Gastrocnemius medialis (tissue), 4 donors: ENCODE results near the gene C20orf141. TPM values are rescaled to one million over a fixed set of nuclear protein-coding genes. Genes with fewer than 3 reads are reported as not detected.

ENCODE experiments used
- ATAC-seq, 2 donors: fragments of 150-250 bp; one replicate each; pipeline ENCODE4 v1.9.1; 2016
- DNase-seq, 2 donors: peaks; one replicate each; pipeline ENCODE4 v3.0.0-alpha.2; 2019
- H3K27ac ChIP-seq, 4 donors: fragments of 200-600 bp; sonication (generic); 1 replicate in 1 of 4; 2 replicates in 3 of 4; pipeline ENCODE4 v1.5.1; 2016 to 2018; ENCODE audit warnings: mild to moderate bottlenecking in 2 of 4, moderate library complexity in 1 of 4
- H3K27me3 ChIP-seq, 3 donors: fragments of 200-600 bp; sonication (generic) in 2 of 3; 1 replicate in 1 of 3; 2 replicates in 2 of 3; pipeline versions ENCODE4 v1.5.1 to v1.6.0; 2016 to 2019; ENCODE audit warnings: mild to moderate bottlenecking in 1 of 3, moderate library complexity in 1 of 3
- H3K36me3 ChIP-seq, 2 donors: fragments of 200-600 bp; sonication (generic) in 1 of 2; one replicate each; pipeline ENCODE4 v1.5.1; 2017 to 2018
- H3K4me1 ChIP-seq, 2 donors: fragments of 200-600 bp; sonication (generic) in 1 of 2; one replicate each; pipeline ENCODE4 v1.5.1; 2016 to 2017; ENCODE audit warnings: mild to moderate bottlenecking in 2 of 2
- H3K4me3 ChIP-seq, 4 donors: fragments of 200-600 bp; sonication (generic) in 3 of 4; 1 replicate in 1 of 4; 2 replicates in 3 of 4; pipeline ENCODE4 v1.5.1; 2016 to 2019; ENCODE audit warnings: mild to moderate bottlenecking in 2 of 4
- H3K9me3 ChIP-seq, 3 donors: fragments of 200-600 bp; sonication (generic) in 2 of 3; 1 replicate in 1 of 3; 2 replicates in 2 of 3; pipeline ENCODE4 v1.5.1; 2016 to 2019
- POLR2A ChIP-seq, 2 donors: fragments of 450-650 bp; IDR thresholded peaks; one replicate each; pipeline ENCODE4 v1.6.1; 2017; ENCODE audit warnings: antibody characterized with exemption in 2 of 2, mild to moderate bottlenecking in 2 of 2, moderate library complexity in 2 of 2
- in situ Hi-C, 4 donors: fragments of 200-750 bp; cut with MboI; loops; one replicate each; pipeline versions ENCODE4 v1.15.0 to v1.8.0; 2017; ENCODE audit warnings: low sequenced_read_pairs in 4 of 4
- intact Hi-C: fragments of 100-400 bp; cut with DNase I; formaldehyde crosslinking; loops from one replicate; pipeline ENCODE4 v1.15.1; 2023; ENCODE audit warnings: low total_unique reads
- total RNA-seq, 4 donors: library from RNA; depleted of rRNA; stranded (reverse); fragments of >200 nt; gene quantifications; one replicate each; pipeline versions ENCODE4 v1.1.0 to v1.2.3, GENCODE V29; 2016
- TF ChIP-seq, protein P1 (sequence below), 5 experiments: fragments of 450-650 bp in 3 of 5; fragments of 200-600 bp in 2 of 5; sonication (generic) in 2 of 5; IDR thresholded peaks in 4 of 5; conservative IDR thresholded peaks in 1 of 5; 1 replicate in 4 of 5; 2 replicates in 1 of 5; pipeline ENCODE4 v1.5.1; 2016 to 2019; ENCODE audit warnings: antibody characterized with exemption in 5 of 5, mild to moderate bottlenecking in 3 of 5, moderate library complexity in 3 of 5

Gene C20orf141
- total RNA-seq, 4 donors from 2014 or later, result not detected

DNA sequence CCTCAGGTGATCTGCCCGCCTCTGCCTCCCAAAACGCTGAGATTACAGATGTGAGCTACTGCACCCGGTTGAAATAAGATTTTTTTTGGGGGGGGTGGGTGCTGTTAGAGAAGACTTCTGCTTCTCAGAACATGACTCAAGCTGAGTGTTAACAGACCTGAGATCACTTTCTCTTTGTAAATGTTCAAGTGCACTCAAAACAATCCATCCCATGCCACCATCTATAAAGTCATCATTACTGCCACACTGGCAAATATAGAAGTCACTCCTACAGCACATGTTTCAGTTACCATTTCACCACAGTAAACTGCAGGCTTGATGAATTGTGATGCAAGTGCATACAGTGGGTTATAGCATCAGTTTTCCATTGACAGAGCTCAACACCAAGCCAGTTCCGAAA is 34.7 kb downstream of the C20orf141 start:
- H3K27ac ChIP-seq, result no peak overlapping the region
- no peaks in the 10 kb centered on the region for H3K36me3 ChIP-seq
- no peak for ATAC-seq
- TF ChIP-seq POLR2A (IDR thresholded peaks at IDR 0.05), result no peak
- TF ChIP-seq, protein P1, sequence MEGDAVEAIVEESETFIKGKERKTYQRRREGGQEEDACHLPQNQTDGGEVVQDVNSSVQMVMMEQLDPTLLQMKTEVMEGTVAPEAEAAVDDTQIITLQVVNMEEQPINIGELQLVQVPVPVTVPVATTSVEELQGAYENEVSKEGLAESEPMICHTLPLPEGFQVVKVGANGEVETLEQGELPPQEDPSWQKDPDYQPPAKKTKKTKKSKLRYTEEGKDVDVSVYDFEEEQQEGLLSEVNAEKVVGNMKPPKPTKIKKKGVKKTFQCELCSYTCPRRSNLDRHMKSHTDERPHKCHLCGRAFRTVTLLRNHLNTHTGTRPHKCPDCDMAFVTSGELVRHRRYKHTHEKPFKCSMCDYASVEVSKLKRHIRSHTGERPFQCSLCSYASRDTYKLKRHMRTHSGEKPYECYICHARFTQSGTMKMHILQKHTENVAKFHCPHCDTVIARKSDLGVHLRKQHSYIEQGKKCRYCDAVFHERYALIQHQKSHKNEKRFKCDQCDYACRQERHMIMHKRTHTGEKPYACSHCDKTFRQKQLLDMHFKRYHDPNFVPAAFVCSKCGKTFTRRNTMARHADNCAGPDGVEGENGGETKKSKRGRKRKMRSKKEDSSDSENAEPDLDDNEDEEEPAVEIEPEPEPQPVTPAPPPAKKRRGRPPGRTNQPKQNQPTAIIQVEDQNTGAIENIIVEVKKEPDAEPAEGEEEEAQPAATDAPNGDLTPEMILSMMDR (IDR thresholded peaks at IDR 0.05 in 4 of 5, conservative IDR thresholded peaks at IDR 0.05 in 1 of 5), result no peak
- H3K27me3 ChIP-seq, result no peaks in the 10 kb centered on the region
- H3K9me3 ChIP-seq, result no peaks in the 10 kb centered on the region
- no peak overlapping the region for H3K4me3 ChIP-seq
- no peak for DNase-seq
- intact Hi-C loops (no loop called here), in situ Hi-C loops (loop anchor here in 1 of 4 donors (25.0 kb wide), 1 partner anchor 1737 kb away; the partner anchor contains the start of gene PSMF1)
- peaks cover 0 to 5% of the 10 kb centered on the region in 2 donors for H3K4me1 ChIP-seq

DNA sequence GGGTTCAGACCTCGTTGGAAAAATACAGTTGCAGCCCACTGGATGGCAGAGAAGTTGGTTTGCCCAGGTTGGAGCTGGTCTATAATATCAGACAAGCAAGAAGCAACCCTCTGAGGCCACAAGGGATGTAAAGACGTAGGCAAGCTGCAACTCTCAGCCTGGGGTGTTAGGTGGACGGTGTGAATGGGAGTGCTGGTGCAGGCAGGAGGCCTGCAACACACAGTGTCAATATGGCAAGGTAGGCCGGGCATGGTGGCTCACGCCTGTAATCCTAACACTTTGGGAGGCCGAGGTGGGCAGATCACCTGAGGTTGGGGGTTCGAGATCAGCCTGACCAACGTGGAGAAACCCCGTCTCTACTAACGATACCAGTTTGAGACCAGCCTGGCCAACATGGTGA is 36.3 kb downstream of the C20orf141 start:
- Histone ChIP-seq H3K27me3 (no peaks in the 10 kb centered on the region), H3K27ac (no peak overlapping the region), H3K36me3 (no peaks in the 10 kb centered on the region), H3K4me3 (no peak overlapping the region), H3K9me3 (no peaks in the 10 kb centered on the region), H3K4me1 (peaks cover 0 to 5% of the 10 kb centered on the region in 2 donors)
- ATAC-seq (no peak), DNase-seq (no peak)
- no peak for TF ChIP-seq POLR2A (IDR thresholded peaks at IDR 0.05)
- TF ChIP-seq, protein P1 (IDR thresholded peaks at IDR 0.05 in 4 of 5, conservative IDR thresholded peaks at IDR 0.05 in 1 of 5), result no peak
- intact Hi-C loops, result no loop called here
- in situ Hi-C loops, result loop anchor here in 1 of 4 donors (25.0 kb wide), 1 partner anchor 189 kb away; the partner anchor contains the start of genes IDH3B and NOP56

DNA sequence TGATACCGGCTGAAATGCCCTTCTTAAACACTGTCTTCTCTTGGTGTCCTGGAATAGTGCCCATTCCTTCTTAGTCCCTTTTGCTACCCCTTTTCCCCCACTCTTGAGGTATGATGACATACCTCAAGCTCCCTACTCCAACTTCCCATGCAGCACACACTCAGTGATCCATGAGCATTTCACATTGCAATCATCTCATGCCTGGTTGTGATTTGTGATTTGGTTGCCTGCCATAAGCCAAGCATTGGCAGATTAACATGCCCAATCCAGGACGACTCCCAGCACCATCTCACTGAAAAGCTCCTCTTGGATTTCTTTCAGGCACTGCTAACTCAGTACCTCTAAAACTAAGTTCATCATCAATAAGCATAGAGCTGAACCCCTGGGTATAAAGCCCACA is 43.8 kb downstream of the C20orf141 start:
- no peaks in the 10 kb centered on the region for H3K9me3 ChIP-seq
- ATAC-seq, result no peak
- H3K27ac ChIP-seq, result no peak overlapping the region
- H3K4me3 ChIP-seq, result no peak overlapping the region
- peaks cover 0 to 10% of the 10 kb centered on the region in 2 donors for H3K4me1 ChIP-seq
- H3K27me3 ChIP-seq, result no peaks in the 10 kb centered on the region
- no peak for DNase-seq
- H3K36me3 ChIP-seq, result peaks cover 0 to 29% of the 10 kb centered on the region in 2 donors
- intact Hi-C loops, result no loop called here
- TF ChIP-seq POLR2A (IDR thresholded peaks at IDR 0.05), result no peak
- TF ChIP-seq, protein P1 (IDR thresholded peaks at IDR 0.05 in 4 of 5, conservative IDR thresholded peaks at IDR 0.05 in 1 of 5), result no peak
- in situ Hi-C loops, result loop anchor here in 1 of 4 donors (25.0 kb wide), 1 partner anchor 196 kb away; the partner anchor contains the start of genes IDH3B and NOP56

DNA sequence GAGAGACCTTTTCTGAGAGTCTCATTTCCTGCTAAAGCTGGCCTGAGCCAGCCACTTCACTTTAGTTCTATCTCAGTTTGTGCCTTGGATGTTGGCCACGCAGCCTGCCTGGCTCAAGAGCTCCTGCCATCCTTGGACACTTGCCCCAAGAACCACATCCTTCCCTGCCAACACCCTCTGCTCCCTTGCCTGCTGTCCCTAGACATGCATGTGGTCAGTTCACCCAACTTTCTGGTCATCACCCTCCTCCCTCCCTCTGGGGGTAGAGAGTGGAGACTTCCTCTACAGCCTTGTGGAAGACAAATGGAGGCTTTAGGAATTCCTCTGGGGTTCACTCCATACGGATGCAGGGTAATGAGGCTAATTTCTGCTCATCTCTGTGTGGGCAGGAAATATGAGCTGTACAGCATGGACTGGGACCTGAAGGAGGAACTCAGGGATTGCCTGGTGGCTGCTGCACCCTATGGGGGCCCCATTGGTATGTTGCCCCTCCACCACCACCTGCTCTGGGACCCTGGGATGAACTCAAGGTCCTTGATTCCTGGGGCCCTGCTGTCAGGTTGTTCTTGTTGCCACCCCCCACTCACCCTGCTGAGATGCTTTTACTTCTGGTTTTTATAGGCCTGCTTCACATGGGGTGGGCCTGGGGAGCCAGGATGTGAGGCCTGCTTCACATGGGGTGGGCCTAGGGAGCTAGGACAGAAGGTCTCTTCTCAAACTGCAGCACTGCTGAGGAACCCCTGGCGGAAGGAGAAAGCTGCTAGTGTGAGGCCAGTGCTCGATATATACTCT is 44.7 kb downstream of the C20orf141 start:
- ATAC-seq, result peak in 1 of 2 donors; percentile 26
- peaks cover 0 to 38% of the 10 kb centered on the region in 2 donors for H3K36me3 ChIP-seq
- DNase-seq, result no peak

More for the DNA sequence above, 44.7 kb downstream of the C20orf141 start:
- H3K27me3 ChIP-seq, result no peaks in the 10 kb centered on the region
- intact Hi-C loops, result no loop called here
- H3K4me3 ChIP-seq, result no peak overlapping the region
- no peaks in the 10 kb centered on the region for H3K9me3 ChIP-seq
- peaks cover 0 to 10% of the 10 kb centered on the region in 2 donors for H3K4me1 ChIP-seq
- TF ChIP-seq, protein P1 (IDR thresholded peaks at IDR 0.05 in 4 of 5, conservative IDR thresholded peaks at IDR 0.05 in 1 of 5), result no peak
- TF ChIP-seq POLR2A (IDR thresholded peaks at IDR 0.05), result no peak
- H3K27ac ChIP-seq, result no peak overlapping the region
- in situ Hi-C loops, result loop anchor here in 1 of 4 donors (25.0 kb wide), 1 partner anchor 197 kb away; the partner anchor contains the start of genes IDH3B and NOP56
